ENCODE data around the gene AIRE.
"Not testable (repeated sequence)": the region's sequence is repeated elsewhere in the genome, so short reads cannot be mapped to it uniquely, and the experiment has no call there.

The AIRE gene

DNA sequence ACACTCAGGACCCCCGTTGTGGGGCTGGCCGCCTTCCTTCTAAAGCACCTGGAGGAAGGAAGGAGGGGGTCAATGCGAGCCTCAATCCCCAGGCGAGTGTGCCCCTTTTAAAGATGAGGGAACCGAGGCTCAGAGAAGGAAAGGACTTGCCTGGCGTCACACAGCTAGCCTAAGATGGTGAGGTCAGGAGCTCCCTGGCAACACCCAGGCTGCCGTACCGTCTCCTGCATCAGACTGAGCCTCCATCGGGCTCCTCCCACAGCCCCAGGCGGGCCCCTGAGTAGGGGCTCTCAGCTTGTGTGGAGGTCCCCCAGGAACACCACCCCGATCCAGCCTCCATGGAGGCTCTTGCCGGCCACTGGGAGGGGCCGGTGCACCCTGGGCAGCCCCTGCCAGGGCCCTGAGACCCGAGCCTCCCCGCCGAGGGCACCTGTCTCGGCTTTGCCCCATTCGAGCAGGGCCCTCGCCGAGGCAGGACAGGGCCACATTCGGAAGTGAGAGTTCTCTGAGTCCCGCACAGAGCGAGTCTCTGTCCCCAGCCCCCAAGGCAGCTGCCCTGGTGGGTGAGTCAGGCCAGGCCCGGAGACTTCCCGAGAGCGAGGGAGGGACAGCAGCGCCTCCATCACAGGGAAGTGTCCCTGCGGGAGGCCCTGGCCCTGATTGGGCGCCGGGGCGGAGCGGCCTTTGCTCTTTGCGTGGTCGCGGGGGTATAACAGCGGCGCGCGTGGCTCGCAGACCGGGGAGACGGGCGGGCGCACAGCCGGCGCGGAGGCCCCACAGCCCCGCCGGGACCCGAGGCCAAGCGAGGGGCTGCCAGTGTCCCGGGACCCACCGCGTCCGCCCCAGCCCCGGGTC is at the start of gene AIRE:
AIRE (plus strand) TSS at position 739 of the 855 bp plus-strand sequence. CDS start 131 bp downstream, outside the sequence.
- H3K4me3 ChIP-seq (ENCODE audit: low read depth, low read length): no peak within 1 kb of the TSS
- TF ChIP-seq, protein P1, sequence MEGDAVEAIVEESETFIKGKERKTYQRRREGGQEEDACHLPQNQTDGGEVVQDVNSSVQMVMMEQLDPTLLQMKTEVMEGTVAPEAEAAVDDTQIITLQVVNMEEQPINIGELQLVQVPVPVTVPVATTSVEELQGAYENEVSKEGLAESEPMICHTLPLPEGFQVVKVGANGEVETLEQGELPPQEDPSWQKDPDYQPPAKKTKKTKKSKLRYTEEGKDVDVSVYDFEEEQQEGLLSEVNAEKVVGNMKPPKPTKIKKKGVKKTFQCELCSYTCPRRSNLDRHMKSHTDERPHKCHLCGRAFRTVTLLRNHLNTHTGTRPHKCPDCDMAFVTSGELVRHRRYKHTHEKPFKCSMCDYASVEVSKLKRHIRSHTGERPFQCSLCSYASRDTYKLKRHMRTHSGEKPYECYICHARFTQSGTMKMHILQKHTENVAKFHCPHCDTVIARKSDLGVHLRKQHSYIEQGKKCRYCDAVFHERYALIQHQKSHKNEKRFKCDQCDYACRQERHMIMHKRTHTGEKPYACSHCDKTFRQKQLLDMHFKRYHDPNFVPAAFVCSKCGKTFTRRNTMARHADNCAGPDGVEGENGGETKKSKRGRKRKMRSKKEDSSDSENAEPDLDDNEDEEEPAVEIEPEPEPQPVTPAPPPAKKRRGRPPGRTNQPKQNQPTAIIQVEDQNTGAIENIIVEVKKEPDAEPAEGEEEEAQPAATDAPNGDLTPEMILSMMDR (IDR thresholded peaks at IDR 0.05; ENCODE audit: control insufficient read depth, extremely low read depth, insufficient read depth): no peak
- no peak for DNase-seq (ENCODE audit: low read depth)

DNA sequence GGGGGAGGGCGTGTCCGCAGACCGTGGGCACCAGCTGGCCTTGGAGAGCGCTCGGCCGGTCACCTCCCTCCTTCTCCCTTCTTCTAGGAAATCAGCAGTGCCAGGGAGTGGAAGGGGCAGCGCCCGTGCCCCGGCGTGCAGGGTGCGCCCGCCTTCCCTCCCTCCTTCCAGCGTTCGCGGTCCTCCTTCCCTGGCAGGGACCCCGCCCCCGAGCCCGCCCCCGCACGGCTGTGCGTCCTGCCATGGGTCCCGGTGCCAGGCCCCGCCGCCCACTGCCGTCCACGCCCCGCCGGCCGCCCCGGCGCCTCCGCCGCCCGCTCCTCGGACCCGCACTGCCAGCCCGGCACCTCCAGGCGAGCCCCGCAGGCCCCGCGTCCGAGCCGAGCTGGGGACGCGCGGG is 45.3 kb upstream of the AIRE start:
- not testable (repeated sequence) for H3K4me3 ChIP-seq (ENCODE audit: low read depth, low read length); DNase-seq (ENCODE audit: low read depth)

DNA sequence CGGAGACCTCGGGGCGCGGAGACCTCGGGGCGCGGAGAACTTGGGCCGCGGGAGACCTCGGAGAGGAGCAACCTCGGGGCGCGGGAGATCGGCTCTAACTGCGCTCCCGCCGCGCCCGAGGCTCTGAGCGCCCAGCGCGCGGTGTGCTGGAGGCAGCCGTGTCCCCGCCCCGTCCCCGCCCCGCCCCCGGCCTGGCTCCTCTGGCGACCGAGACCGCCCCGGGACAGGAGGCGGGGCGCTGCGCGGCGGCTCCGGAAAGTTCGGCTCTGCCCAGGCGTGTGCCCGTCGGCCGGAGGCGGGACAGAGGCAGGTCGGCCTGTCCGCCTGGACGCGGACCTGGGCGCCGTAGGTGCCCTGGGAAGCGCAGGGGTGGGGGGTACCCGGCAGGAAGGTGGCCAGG is 44.8 kb upstream of the AIRE start, which contains the start of gene ICOSLG:
ICOSLG (minus strand) TSS at position 102 of the 400 bp plus-strand sequence. CDS start 126 bp downstream, outside the sequence.
- DNase-seq (ENCODE audit: low read depth); H3K4me3 ChIP-seq (ENCODE audit: low read depth, low read length): not testable (repeated sequence)

DNA sequence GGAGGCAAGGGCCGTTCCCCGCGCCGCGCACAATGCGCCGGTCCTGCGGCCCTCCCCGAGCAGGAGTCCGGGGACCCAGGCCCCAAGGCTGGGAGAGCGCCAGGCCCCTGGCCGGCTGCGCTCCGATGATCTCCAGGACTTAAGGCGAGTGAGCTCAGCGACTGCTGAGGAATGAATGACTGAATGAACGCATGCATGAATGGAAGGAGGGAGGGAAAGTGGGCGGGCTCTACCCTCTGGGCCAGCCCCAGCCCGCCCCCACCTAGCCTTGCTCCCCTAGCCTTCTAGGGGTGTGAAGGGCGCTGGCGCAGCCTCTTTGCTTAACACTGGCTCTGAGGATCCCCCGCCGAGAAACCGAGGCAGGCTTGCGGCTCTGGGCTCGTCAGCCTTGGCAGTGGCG is 44.4 kb upstream of the AIRE start:
- not testable (repeated sequence) for DNase-seq (ENCODE audit: low read depth); H3K4me3 ChIP-seq (ENCODE audit: low read depth, low read length)

DNA sequence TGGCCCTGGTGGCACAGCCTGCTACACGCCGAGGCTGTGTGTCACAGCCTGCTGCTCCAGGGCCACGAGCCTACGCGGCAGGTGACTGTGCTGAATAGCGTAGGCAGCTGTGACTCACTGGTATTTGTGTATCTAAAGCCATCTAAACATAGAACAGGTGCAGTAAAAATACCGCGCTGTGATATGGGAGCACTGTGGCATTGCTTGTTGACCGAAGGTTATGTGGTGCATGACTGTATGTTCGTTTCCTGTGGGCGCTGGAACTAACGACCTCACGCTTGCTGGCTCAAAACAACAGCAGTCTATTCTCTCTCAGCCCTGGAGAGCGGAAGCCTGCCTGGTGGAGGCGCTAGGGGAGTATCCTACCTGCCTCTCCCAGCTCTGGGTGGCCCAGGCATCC is 41.7 kb upstream of the AIRE start:
- not testable (repeated sequence) for DNase-seq (ENCODE audit: low read depth); H3K4me3 ChIP-seq (ENCODE audit: low read depth, low read length)

DNA sequence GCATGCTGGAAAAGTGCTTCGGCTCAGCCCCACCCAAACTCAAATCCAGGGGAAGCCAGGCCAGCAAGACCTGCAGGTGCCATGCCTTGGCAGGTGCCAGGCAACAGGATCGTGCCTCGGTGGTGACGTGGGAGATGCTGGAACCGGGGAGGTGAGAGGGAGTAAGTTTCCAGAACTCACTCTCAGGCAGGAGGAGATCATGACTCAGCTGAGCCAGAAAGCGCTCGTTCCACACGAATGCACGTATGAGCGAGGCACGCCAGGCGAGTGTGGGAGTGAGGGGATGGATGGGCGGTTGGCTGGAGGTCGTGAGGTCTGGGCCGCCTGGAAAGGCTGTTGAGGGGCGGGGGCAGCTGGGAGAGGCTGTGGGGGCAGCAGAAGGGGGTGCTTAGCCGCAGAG is 37.8 kb upstream of the AIRE start:
- not testable (repeated sequence) for H3K4me3 ChIP-seq (ENCODE audit: low read depth, low read length); DNase-seq (ENCODE audit: low read depth)

DNA sequence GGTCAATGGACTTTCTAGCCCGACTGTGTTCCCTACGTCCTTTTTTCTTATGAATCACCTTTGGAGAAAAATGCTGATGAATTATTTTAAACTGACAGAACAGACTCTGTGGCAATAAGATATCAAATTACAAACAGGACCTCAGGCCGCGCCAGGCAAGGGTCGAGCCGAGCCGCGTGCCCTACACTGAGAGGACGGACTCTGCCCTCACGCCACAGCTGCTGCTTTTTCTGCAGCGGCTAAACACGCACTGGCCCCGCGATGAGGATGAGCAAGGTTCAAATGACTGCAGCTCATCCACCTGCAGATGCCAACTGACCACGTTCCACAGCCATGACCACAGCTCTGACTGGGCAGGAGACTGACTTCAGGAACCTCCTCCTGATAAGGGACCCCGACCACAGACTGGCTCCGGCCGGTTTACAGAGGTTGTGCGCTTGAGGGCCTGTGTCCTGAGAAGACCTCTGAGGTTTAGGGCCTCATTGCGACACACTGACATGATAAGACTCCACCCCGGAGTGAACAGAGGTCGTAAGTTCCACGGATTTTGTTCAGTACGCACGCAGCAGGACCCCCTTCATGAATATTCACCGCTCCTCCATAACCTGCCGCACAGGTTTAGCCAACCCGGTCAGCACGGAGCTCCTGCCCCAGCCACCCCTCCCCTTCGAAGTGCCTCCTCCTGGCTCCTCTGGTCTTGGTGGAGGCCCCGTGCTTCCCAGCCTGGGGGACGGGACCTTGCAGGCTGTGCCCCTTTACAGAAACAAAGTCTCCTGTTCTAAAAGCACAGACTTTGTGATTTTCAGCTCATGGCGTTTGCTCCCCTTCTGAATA is 36.3 kb upstream of the AIRE start:
- DNase-seq (ENCODE audit: low read depth); H3K4me3 ChIP-seq (ENCODE audit: low read depth, low read length): not testable (repeated sequence)

DNA sequence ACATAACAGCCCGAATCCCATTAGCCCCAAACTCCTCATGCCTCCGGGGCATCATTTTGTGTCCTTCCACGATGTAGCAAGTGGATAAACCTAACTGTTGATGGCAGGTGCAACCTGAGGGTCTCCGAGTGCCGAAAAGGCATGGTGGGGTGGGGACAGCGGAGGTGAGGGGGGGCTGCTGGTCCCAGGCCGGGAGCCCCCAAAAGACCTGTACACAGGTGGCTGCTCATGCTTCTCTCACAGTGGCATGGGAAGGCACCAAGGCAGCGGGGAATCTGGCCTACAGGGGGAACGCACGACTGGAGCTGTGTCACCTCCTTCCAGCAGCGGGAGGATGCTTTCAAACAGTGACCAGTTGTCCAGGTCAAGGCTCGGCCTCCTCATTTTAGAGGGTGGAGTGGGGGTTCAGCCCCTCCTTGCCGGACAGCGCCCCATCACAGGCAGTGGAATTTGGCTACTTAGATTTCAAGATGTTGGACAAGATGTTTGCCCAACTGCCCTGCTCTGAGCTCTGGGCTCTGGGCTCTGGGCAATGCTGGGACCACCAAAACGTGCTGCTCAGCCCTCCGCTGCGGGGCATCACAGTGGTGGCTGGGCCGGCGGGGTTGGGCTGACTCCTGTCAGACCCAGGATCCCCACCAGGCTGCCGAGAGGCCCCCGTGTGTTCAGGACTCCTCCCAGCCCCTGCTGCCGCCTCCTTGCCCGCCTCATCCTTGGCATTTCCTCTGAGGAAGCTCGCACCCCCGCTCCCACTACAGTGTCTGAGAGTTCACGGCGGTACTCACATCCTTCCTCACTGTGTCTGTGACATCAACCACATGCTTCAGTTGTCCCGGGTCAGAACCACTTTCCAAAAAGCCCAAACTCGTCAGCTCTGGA is 31.6 kb upstream of the AIRE start:
- TF ChIP-seq, protein P1 (IDR thresholded peaks at IDR 0.05; ENCODE audit: control insufficient read depth, extremely low read depth, insufficient read depth): no peak
- H3K4me3 ChIP-seq (ENCODE audit: low read depth, low read length): no peak overlapping the region
- DNase-seq (ENCODE audit: low read depth): no peak

DNA sequence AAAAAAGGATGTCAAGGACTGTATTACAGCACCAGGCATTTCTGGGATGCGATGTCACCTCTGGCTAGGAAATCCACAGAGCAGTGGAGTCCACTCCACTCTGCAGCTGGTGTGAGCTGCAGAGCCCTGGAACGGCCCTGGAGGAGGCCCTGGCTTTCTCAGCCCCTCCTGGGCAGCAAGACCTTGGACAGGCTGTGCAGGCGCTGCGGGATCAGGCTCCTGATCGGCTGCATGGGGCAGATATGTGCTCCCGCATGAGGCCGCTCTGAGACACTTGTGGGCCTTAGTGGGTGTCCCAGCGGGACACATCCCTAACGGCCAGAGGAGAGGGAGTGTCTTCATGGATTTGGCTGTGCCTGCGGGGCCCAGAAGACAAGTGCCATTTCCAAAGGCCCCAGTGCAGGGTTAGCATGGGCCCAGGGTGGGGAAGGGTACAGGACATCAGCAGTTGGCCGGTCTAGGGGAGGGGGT is 30.1 kb upstream of the AIRE start:
- no peak for DNase-seq (ENCODE audit: low read depth)
- H3K4me3 ChIP-seq (ENCODE audit: low read depth, low read length): no peak overlapping the region
- TF ChIP-seq, protein P1 (IDR thresholded peaks at IDR 0.05; ENCODE audit: control insufficient read depth, extremely low read depth, insufficient read depth): no peak

All from LNCaP clone FGC (cell line).